Activated B cell treated with CpG ODN at 0.5 μM for 24 hours (primary cell): ENCODE data around the gene ZBTB32. TPM values are rescaled to one million over a fixed set of nuclear protein-coding genes. Genes with fewer than 3 reads are reported as not detected.
A peak's percentile ranks its signal among the peaks of the same experiment; 100 is the strongest.

Experiments used
- ATAC-seq: fragments of 200-7000 bp; cut with Tn5 transposase; one replicate; pipeline ENCODE4 v1.10.0; 2021; ENCODE audit warnings: low read depth, mild to moderate bottlenecking, moderate library complexity
- CTCF ChIA-PET: fragments of 350-600 bp; sonication (Branson Sonifier 250); formaldehyde crosslinking; loops from one replicate; lab custom pipeline; 2021; ENCODE audit warnings: antibody characterized with exemption; lab: Charles Lee
- POLR2A ChIA-PET: fragments of 350-600 bp; sonication (Branson Sonifier 250); formaldehyde crosslinking; loops from one replicate; lab custom pipeline; 2021; ENCODE audit warnings: antibody characterized with exemption; lab: Charles Lee
- DNase-seq: peaks from one replicate; pipeline ENCODE4 v3.0.0; 2022
- H3K27ac Mint-ChIP-seq: one replicate; pipeline ENCODE4 v1.8.0; 2020; ENCODE audit warnings: mixed read lengths
- H3K27me3 Mint-ChIP-seq: one replicate; pipeline ENCODE4 v1.8.0; 2021; ENCODE audit warnings: mixed read lengths
- H3K36me3 Mint-ChIP-seq: one replicate; pipeline ENCODE4 v1.8.0; 2021; ENCODE audit warnings: low read depth, mixed read lengths
- H3K4me1 Mint-ChIP-seq: one replicate; pipeline ENCODE4 v1.8.0; 2021; ENCODE audit warnings: mixed read lengths
- H3K4me3 Mint-ChIP-seq: one replicate; pipeline ENCODE4 v1.8.0; 2020; ENCODE audit warnings: mild to moderate bottlenecking, mixed read lengths
- H3K9me3 Mint-ChIP-seq: one replicate; pipeline ENCODE4 v1.8.0; 2020; ENCODE audit warnings: mixed read lengths
- CTCF ChIP-seq: fragments of 200-600 bp; IDR thresholded peaks from one replicate; pipeline ENCODE4 v1.8.0; 2022; ENCODE audit warnings: antibody characterized with exemption, mild to moderate bottlenecking
- intact Hi-C: fragments of 100-400 bp; cut with micrococcal nuclease; formaldehyde crosslinking; loops from one replicate; pipeline ENCODE4 v1.15.1; 2024
- total RNA-seq: library from RNA; stranded (reverse); gene quantifications from 2 replicates; pipeline ENCODE4 v1.2.3, GENCODE V29; 2022

The ZBTB32 gene
- total RNA-seq, 1 donor from 2014 or later: 21.4 TPM

- H3K36me3 Mint-ChIP-seq: peaks cover 17% of the 10 kb centered on the region
- ChIA-PET CTCF (interaction anchor here (0.8 to 5.7 kb wide), 3 partner anchors 14 to 23 kb away, joined by 3 to 57 read pairs (median 6); no protein-coding TSS in a partner anchor), POLR2A (interaction anchor here (1.7 to 7.2 kb wide), 4 partner anchors 17 to 68 kb away, joined by 5 to 238 read pairs (median 42); partner anchors contain the start of genes COX6B1, IGFLR1, PSENEN and U2AF1L4)
- peak overlapping the region; percentile 93 for H3K4me3 Mint-ChIP-seq
- TF ChIP-seq CTCF: no peak
- DNase-seq (peak; percentile 28), ATAC-seq (no peak)
- peak overlapping the region; percentile 97 for H3K27ac Mint-ChIP-seq
- H3K9me3 Mint-ChIP-seq: no peaks in the 10 kb centered on the region
- H3K4me1 Mint-ChIP-seq: peaks cover 72% of the 10 kb centered on the region
- H3K27me3 Mint-ChIP-seq: no peaks in the 10 kb centered on the region
- intact Hi-C loops: loop anchor here (2.0 to 10.0 kb wide), 3 partner anchors 29 to 391 kb away; partner anchors contain the start of genes CD22, HCST, PSENEN and U2AF1L4
These were observed 11.8 kb downstream of the ZBTB32 start for GRCh38 chr19:35715981-35716800.

GRCh38 chr19:35716801-35717664 is 12.7 kb downstream of the ZBTB32 start:
- intact Hi-C loops: loop anchor here (1.0 to 10.0 kb wide), 14 partner anchors 15 to 392 kb away; partner anchors contain the start of genes CD22, COX6B1, HCST and LIN37
- CTCF ChIA-PET: interaction anchor here (0.9 to 1.7 kb wide), 3 partner anchors 21 to 24 kb away, joined by 3 to 6 read pairs (median 5); no protein-coding TSS in a partner anchor
- H3K27me3 Mint-ChIP-seq: no peaks in the 10 kb centered on the region
- H3K4me3 Mint-ChIP-seq: peak overlapping the region; percentile 93
- H3K4me1 Mint-ChIP-seq: peaks cover 69% of the 10 kb centered on the region
- TF ChIP-seq CTCF: no peak
- H3K9me3 Mint-ChIP-seq: no peaks in the 10 kb centered on the region
- DNase-seq (peak; percentile 75), ATAC-seq (peak; percentile 79)
- peak overlapping the region; percentile 97 for H3K27ac Mint-ChIP-seq
- H3K36me3 Mint-ChIP-seq: peaks cover 24% of the 10 kb centered on the region
- POLR2A ChIA-PET: interaction anchor here (1.5 to 7.2 kb wide), 7 partner anchors 11 to 69 kb away, joined by 5 to 238 read pairs (median 22); partner anchors contain the start of genes COX6B1, IGFLR1, LIN37 and PSENEN

- DNase-seq (peak; percentile 95), ATAC-seq (peak; percentile 35)
- ChIA-PET CTCF (interaction anchor here (0.9 to 1.7 kb wide), 3 partner anchors 20 to 24 kb away, joined by 3 to 5 read pairs (median 3); partner anchors contain the start of gene IGFLR1), POLR2A (interaction anchor here (1.1 to 3.4 kb wide), 8 partner anchors 10 to 213 kb away, joined by 3 to 22 read pairs (median 9); partner anchors contain the start of genes HSPB6, IGFLR1, LIN37 and PSENEN)
- H3K4me3 Mint-ChIP-seq: peak within 1 kb of the TSS; percentile 93
- peaks cover 32% of the 10 kb centered on the region for H3K36me3 Mint-ChIP-seq
- intact Hi-C loops: loop anchor here (1.0 to 10.0 kb wide), 14 partner anchors 16 to 393 kb away; partner anchors contain the start of genes CD22, COX6B1, HCST and LIN37
- TF ChIP-seq CTCF: no peak
- H3K27ac Mint-ChIP-seq: peak within 1 kb of the TSS; percentile 97
- H3K4me1 Mint-ChIP-seq: peaks cover 61% of the 10 kb centered on the region
- H3K27me3 Mint-ChIP-seq: no peaks in the 10 kb centered on the region
- H3K9me3 Mint-ChIP-seq: no peaks in the 10 kb centered on the region
These were observed 13.4 kb downstream of the ZBTB32 start, which contains the start of gene KMT2B for GRCh38 chr19:35717665-35718344. KMT2B (plus strand) TSS chr19:35718003; CDS start chr19:35718019, 16 bp downstream.

GRCh38 chr19:35718345-35719041 is 14.1 kb downstream of the ZBTB32 start:
- Mint-ChIP-seq H3K27ac (peak overlapping the region; percentile 82), H3K4me3 (peak overlapping the region; percentile 88), H3K4me1 (peaks cover 54% of the 10 kb centered on the region), H3K9me3 (no peaks in the 10 kb centered on the region), H3K36me3 (peaks cover 39% of the 10 kb centered on the region), H3K27me3 (no peaks in the 10 kb centered on the region)
- intact Hi-C loops: loop anchor here (10.0 kb wide), 1 partner anchor 394 kb away; the partner anchor contains the start of gene CD22
- ChIA-PET CTCF (interaction anchor here (0.9 to 1.7 kb wide), 3 partner anchors 19 to 24 kb away, joined by 3 to 5 read pairs (median 3); partner anchors contain the start of gene IGFLR1), POLR2A (interaction anchor here (1.1 to 3.4 kb wide), 8 partner anchors 9 to 213 kb away, joined by 3 to 22 read pairs (median 9); partner anchors contain the start of genes HSPB6, IGFLR1, LIN37 and PSENEN)
- DNase-seq (no peak), ATAC-seq (no peak)
- TF ChIP-seq CTCF: no peak
